Stomach (tissue), 9 donors: ENCODE data around the gene IMMT. TPM values are rescaled to one million over a fixed set of nuclear protein-coding genes. Genes with fewer than 3 reads are reported as not detected.
A peak's percentile ranks its signal among the peaks of the same experiment; 100 is the strongest.

Experiments used
- DNase-seq, 2 donors: peaks; one replicate each; pipeline versions ENCODE4 v3.0.0 to v3.0.0-alpha.2; 2013 to 2019
- H3K27ac ChIP-seq, 5 donors: fragments of 200-600 bp in 4 of 5; sonication (generic) in 4 of 5; one replicate each; pipeline ENCODE4 v1.5.1; 2013 to 2019; ENCODE audit warnings: mild to moderate bottlenecking in 1 of 5, moderate library complexity in 1 of 5
- H3K27me3 ChIP-seq, 3 donors: fragments of 200-600 bp; sonication (generic); one replicate each; pipeline ENCODE4 v1.5.1; 2017 to 2019; ENCODE audit warnings: mixed run types in 1 of 3
- H3K36me3 ChIP-seq, 4 donors: fragments of 200-600 bp; sonication (generic); 1 replicate in 3 of 4; 2 replicates in 1 of 4; pipeline ENCODE4 v1.5.1; 2016 to 2019
- H3K4me1 ChIP-seq, 4 donors: fragments of 200-600 bp; sonication (generic); one replicate each; pipeline ENCODE4 v1.5.1; 2016 to 2019
- H3K4me3 ChIP-seq, 4 donors: fragments of 200-600 bp; sonication (generic) in 3 of 4; one replicate each; pipeline ENCODE4 v1.5.1; 2016 to 2019; ENCODE audit warnings: mild to moderate bottlenecking in 1 of 4
- H3K9me3 ChIP-seq, 4 donors: fragments of 200-600 bp; sonication (generic); one replicate each; pipeline ENCODE4 v1.5.1; 2016 to 2019
- EP300 ChIP-seq: sonication (generic); formaldehyde crosslinking; IDR thresholded peaks from one replicate; pipeline ENCODE4 v1.6.1; 2017; ENCODE audit warnings: antibody characterized with exemption
- POLR2A ChIP-seq, 4 donors: fragments of 450-650 bp; IDR thresholded peaks; one replicate each; pipeline ENCODE4 v1.6.1; 2016; ENCODE audit warnings: antibody characterized with exemption in 4 of 4, control low read depth in 2 of 4, mild to moderate bottlenecking in 1 of 4, moderate library complexity in 1 of 4
- POLR2AphosphoS5 ChIP-seq, 3 donors: sonication (generic); formaldehyde crosslinking; IDR thresholded peaks; one replicate each; pipeline ENCODE4 v1.6.1; 2016; ENCODE audit warnings: antibody characterized with exemption in 3 of 3
- WGBS, 5 donors: extraction: QIAGEN DNeasy Blood & Tissue Kit in 3 of 5; methylation state at CpG; one replicate each; pipeline versions ENCODE4 v1.1.5 to v1.1.7; 2013 to 2018; 5-methylcytosine and 5-hydroxymethylcytosine counted together
- intact Hi-C: fragments of 100-400 bp; cut with DNase I; formaldehyde crosslinking; loops from one replicate; pipeline ENCODE4 v1.15.1; 2023; ENCODE audit warnings: low total_unique reads
- polyA plus RNA-seq, 3 donors: library from polyadenylated mRNA; stranded (reverse); fragments of 200-250 nt; gene quantifications; one replicate each; pipeline ENCODE4 v1.2.3, GENCODE V29; 2013
- total RNA-seq, 5 donors: library from RNA; depleted of rRNA; stranded (reverse); fragments of >200 nt; gene quantifications; one replicate each; pipeline versions ENCODE4 v1.1.0 to v1.2.3, GENCODE V29; 2014 to 2016
- TF ChIP-seq, protein P1 (sequence below), 7 experiments: fragments of 450-650 bp in 4 of 7; fragments of 200-600 bp in 3 of 7; sonication (generic) in 3 of 7; IDR thresholded peaks; one replicate each; pipeline ENCODE4 v1.5.1; 2016 to 2019; ENCODE audit warnings: antibody characterized with exemption in 7 of 7, control low read depth in 2 of 7, mild to moderate bottlenecking in 1 of 7
- donor health status: healthy with polysubstance abuse.
- donor health status: Bipolar disorder and iron deficiency.
- donor health status: healthy.

The IMMT gene
- total and polyA plus RNA-seq, 8 donors = 30.1 to 94.5 (median 42.4) TPM

GRCh38 chr2:86226070-86226469 is 30.8 kb upstream of the IMMT start:
- H3K9me3 ChIP-seq = no peaks in the 10 kb centered on the region
- intact Hi-C loops = no loop called here
- H3K4me3 ChIP-seq = no peak overlapping the region
- no peaks in the 10 kb centered on the region for H3K36me3 ChIP-seq
- 72 to 97% (median 85%) methylated on average over 4 of the region's 4 CpGs for WGBS, 5 donors
- no peak for DNase-seq
- peaks cover 23 to 42% (median 34%) of the 10 kb centered on the region in 4 donors for H3K4me1 ChIP-seq
- H3K27me3 ChIP-seq = no peaks in the 10 kb centered on the region
- TF ChIP-seq, protein P1, sequence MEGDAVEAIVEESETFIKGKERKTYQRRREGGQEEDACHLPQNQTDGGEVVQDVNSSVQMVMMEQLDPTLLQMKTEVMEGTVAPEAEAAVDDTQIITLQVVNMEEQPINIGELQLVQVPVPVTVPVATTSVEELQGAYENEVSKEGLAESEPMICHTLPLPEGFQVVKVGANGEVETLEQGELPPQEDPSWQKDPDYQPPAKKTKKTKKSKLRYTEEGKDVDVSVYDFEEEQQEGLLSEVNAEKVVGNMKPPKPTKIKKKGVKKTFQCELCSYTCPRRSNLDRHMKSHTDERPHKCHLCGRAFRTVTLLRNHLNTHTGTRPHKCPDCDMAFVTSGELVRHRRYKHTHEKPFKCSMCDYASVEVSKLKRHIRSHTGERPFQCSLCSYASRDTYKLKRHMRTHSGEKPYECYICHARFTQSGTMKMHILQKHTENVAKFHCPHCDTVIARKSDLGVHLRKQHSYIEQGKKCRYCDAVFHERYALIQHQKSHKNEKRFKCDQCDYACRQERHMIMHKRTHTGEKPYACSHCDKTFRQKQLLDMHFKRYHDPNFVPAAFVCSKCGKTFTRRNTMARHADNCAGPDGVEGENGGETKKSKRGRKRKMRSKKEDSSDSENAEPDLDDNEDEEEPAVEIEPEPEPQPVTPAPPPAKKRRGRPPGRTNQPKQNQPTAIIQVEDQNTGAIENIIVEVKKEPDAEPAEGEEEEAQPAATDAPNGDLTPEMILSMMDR (IDR thresholded peaks at IDR 0.05) = no peak
- TF ChIP-seq POLR2A (IDR thresholded peaks at IDR 0.05) (no peak), EP300 (no peak), POLR2AphosphoS5 (IDR thresholded peaks at IDR 0.05) (no peak)
- peak overlapping the region in 3 of 5 donors; percentile 70 to 88 (median 78) for H3K27ac ChIP-seq

GRCh38 chr2:86225581-86225980 is 30.3 kb upstream of the IMMT start:
- Histone ChIP-seq H3K27ac (peak overlapping the region in 4 of 5 donors; percentile 70 to 88 (median 74)), H3K27me3 (no peaks in the 10 kb centered on the region), H3K9me3 (no peaks in the 10 kb centered on the region), H3K36me3 (no peaks in the 10 kb centered on the region), H3K4me3 (no peak overlapping the region), H3K4me1 (peaks cover 25 to 47% (median 35%) of the 10 kb centered on the region in 4 donors)
- intact Hi-C loops = no loop called here
- 34 to 74% (median 61%) methylated on average over 6 of the region's 6 CpGs for WGBS, 5 donors
- peak in 1 of 2 donors; percentile 82 for DNase-seq
- TF ChIP-seq EP300 (no peak), POLR2A (IDR thresholded peaks at IDR 0.05) (no peak), POLR2AphosphoS5 (IDR thresholded peaks at IDR 0.05) (peak in 2 of 3 donors; percentile 24 to 87)
- TF ChIP-seq, protein P1 (IDR thresholded peaks at IDR 0.05) = no peak

DNA sequence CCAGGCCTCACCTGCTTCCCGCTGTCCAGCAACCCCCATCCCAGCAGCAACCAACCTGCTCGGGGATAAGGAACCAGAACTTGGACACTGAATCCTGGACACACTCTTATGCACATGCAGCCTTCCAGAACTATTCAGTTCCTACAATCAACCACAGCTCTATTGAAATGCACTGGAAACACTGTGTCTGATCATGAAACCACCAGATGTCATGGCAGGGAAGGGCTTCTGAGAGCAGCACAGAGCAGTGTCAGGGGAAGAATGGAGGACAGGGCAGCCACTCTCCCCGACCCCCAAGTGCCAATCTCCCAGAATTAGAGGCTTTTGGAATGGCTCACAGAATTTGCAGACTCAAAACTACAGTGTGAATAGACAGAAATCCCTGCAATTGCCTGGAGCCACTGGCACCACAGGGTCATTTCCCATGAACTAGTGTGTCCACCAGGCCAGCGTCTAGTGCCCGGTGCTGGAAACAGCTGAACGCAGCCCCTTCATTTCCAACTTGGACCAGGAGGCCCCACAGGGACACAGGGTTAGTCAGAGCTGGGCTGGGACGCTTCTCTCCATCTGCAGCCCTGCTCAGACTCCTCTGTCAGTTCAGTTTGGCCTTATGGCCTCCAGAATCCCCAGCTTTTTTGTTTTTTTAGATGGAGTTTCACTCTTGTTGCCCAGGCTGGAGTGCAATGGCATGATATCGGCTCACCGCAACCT is 29.5 kb upstream of the IMMT start:
- intact Hi-C loops = no loop called here
- H3K27ac ChIP-seq = peak overlapping the region in 4 of 5 donors; percentile 70 to 88 (median 74)
- WGBS, 5 donors = 77 to 92% (median 88%) methylated on average over 9 of the region's 9 CpGs

GRCh38 chr2:86223927-86224560 is 28.8 kb upstream of the IMMT start:
- peaks cover 25 to 47% (median 35%) of the 10 kb centered on the region in 4 donors for H3K4me1 ChIP-seq
- WGBS, 5 donors = 75 to 96% (median 82%) methylated on average over 2 of the region's 2 CpGs
- no peaks in the 10 kb centered on the region for H3K27me3 ChIP-seq
- TF ChIP-seq EP300 (no peak), POLR2AphosphoS5 (IDR thresholded peaks at IDR 0.05) (no peak), POLR2A (IDR thresholded peaks at IDR 0.05) (no peak)
- TF ChIP-seq, protein P1 (IDR thresholded peaks at IDR 0.05) = no peak
- no peaks in the 10 kb centered on the region for H3K9me3 ChIP-seq
- H3K27ac ChIP-seq = peak overlapping the region in 4 of 5 donors; percentile 70 to 88 (median 74)
- H3K36me3 ChIP-seq = no peaks in the 10 kb centered on the region
- intact Hi-C loops = no loop called here
- no peak for DNase-seq
- no peak overlapping the region for H3K4me3 ChIP-seq

More for the DNA sequence above, 29.5 kb upstream of the IMMT start:
- Histone ChIP-seq H3K4me3 (no peak overlapping the region), H3K9me3 (no peaks in the 10 kb centered on the region), H3K36me3 (no peaks in the 10 kb centered on the region), H3K27me3 (no peaks in the 10 kb centered on the region), H3K4me1 (peaks cover 25 to 47% (median 35%) of the 10 kb centered on the region in 4 donors)
- DNase-seq = no peak
- TF ChIP-seq, protein P1 (IDR thresholded peaks at IDR 0.05) = no peak
- TF ChIP-seq EP300 = no peak
- no peak for TF ChIP-seq POLR2AphosphoS5 (IDR thresholded peaks at IDR 0.05)
- TF ChIP-seq POLR2A (IDR thresholded peaks at IDR 0.05) = no peak
